ENCODE data around the gene UTP14C.

- TF ChIP-seq EZH2 (IDR thresholded peaks at IDR 0.05; ENCODE audit: low read depth, unreplicated experiment) (no peak), POLR2AphosphoS5 (IDR thresholded peaks at IDR 0.05; ENCODE audit: low read depth) (no peak), CTCF (conservative IDR thresholded peaks at IDR 0.05; ENCODE audit: low read depth in 2 of 2) (no peak), NANOG (IDR thresholded peaks at IDR 0.05; ENCODE audit: borderline replicate concordance) (no peak), CREB1 (CRISPR knock-in tag; IDR thresholded peaks at IDR 0.05; ENCODE audit: low read depth) (no peak), EZH2phosphoT487 (IDR thresholded peaks at IDR 0.05; ENCODE audit: unreplicated experiment) (no peak), STAT1 (IDR thresholded peaks at IDR 0.05; ENCODE audit: unreplicated experiment) (no peak), JUNB (IDR thresholded peaks at IDR 0.05; ENCODE audit: unreplicated experiment) (no peak), REST (IDR thresholded peaks at IDR 0.05; ENCODE audit: unreplicated experiment) (no peak), ETS1 (IDR thresholded peaks at IDR 0.05) (no peak), ZNF331 (CRISPR knock-in tag; IDR thresholded peaks at IDR 0.05; ENCODE audit: low read depth) (no peak), ZNF114 (CRISPR knock-in tag; IDR thresholded peaks at IDR 0.05) (no peak)
Measured at GRCh38 chr13:52024481-52024880, at the start of gene UTP14C.
